Ishikawa (cell line): ENCODE measurements around the gene COX10.

Source experiments
- CEBPB ChIP-seq: IDR thresholded peaks from 2 replicates; pipeline ENCODE4 v1.6.1; 2012
- CREB1 ChIP-seq: IDR thresholded peaks from 2 replicates; pipeline ENCODE4 v1.6.1; 2012; ENCODE audit warnings: low read depth
- EGR1 ChIP-seq: IDR thresholded peaks from 2 replicates; pipeline ENCODE4 v1.6.1; 2012
- EP300 ChIP-seq: IDR thresholded peaks from 2 replicates; pipeline ENCODE4 v1.6.1; 2012; ENCODE audit warnings: borderline replicate concordance
- FOXM1 ChIP-seq: IDR thresholded peaks from 2 replicates; pipeline ENCODE4 v1.6.1; 2012; ENCODE audit warnings: low read depth, borderline replicate concordance
- MAX ChIP-seq: IDR thresholded peaks from 2 replicates; pipeline ENCODE4 v1.6.1; 2012
- NFIC ChIP-seq: IDR thresholded peaks from 2 replicates; pipeline ENCODE4 v1.6.1; 2012
- RAD21 ChIP-seq: IDR thresholded peaks from 2 replicates; pipeline ENCODE4 v1.6.1; 2012; ENCODE audit warnings: low read depth
- REST ChIP-seq: IDR thresholded peaks from 2 replicates; pipeline ENCODE4 v1.6.1; 2012; ENCODE audit warnings: low read depth, mild to moderate bottlenecking
- TAF1 ChIP-seq: IDR thresholded peaks from 2 replicates; pipeline ENCODE4 v1.6.1; 2012; ENCODE audit warnings: low read depth, mild to moderate bottlenecking
- TCF12 ChIP-seq: IDR thresholded peaks from 2 replicates; pipeline ENCODE4 v1.6.1; 2012; ENCODE audit warnings: low read depth
- TEAD4 ChIP-seq: IDR thresholded peaks from 2 replicates; pipeline ENCODE4 v1.6.1; 2012
- USF1 ChIP-seq: IDR thresholded peaks from 2 replicates; pipeline ENCODE4 v1.6.1; 2012
- YY1 ChIP-seq: IDR thresholded peaks from 2 replicates; pipeline ENCODE4 v1.6.1; 2012; ENCODE audit warnings: low read depth
- ZBTB7A ChIP-seq: IDR thresholded peaks from 2 replicates; pipeline ENCODE4 v1.6.1; 2012; ENCODE audit warnings: low read depth

Gene COX10

GRCh38 chr17:14046978-14047377 is 22.3 kb upstream of the COX10 start:
- TF ChIP-seq YY1 (no peak), USF1 (no peak), TAF1 (no peak), RAD21 (no peak), REST (no peak), ZBTB7A (no peak), TCF12 (no peak), CREB1 (no peak), TEAD4 (no peak), FOXM1 (no peak), NFIC (no peak), EGR1 (no peak), MAX (no peak), EP300 (no peak), CEBPB (no peak)

GRCh38 chr17:14047591-14047990 is 21.7 kb upstream of the COX10 start:
- TF ChIP-seq USF1 = no peak
- no peak for TF ChIP-seq CREB1
- no peak for TF ChIP-seq TEAD4
- TF ChIP-seq TAF1 = no peak
- TF ChIP-seq EP300 = no peak
- no peak for TF ChIP-seq RAD21
- no peak for TF ChIP-seq CEBPB
- TF ChIP-seq NFIC = no peak
- no peak for TF ChIP-seq MAX
- TF ChIP-seq REST = no peak
- no peak for TF ChIP-seq ZBTB7A
- TF ChIP-seq TCF12 = no peak
- no peak for TF ChIP-seq YY1
- TF ChIP-seq EGR1 = no peak
- TF ChIP-seq FOXM1 = no peak

GRCh38 chr17:14048169-14048568 is 21.1 kb upstream of the COX10 start:
- TF ChIP-seq CEBPB (no peak), EP300 (no peak), MAX (no peak), ZBTB7A (no peak), YY1 (no peak), USF1 (no peak), CREB1 (no peak), EGR1 (no peak), RAD21 (no peak), FOXM1 (no peak), NFIC (no peak)

GRCh38 chr17:14050616-14051015 is 18.7 kb upstream of the COX10 start:
- TF ChIP-seq USF1 = no peak
- TF ChIP-seq EP300 = no peak
- no peak for TF ChIP-seq REST
- no peak for TF ChIP-seq CEBPB
- TF ChIP-seq MAX = no peak
- no peak for TF ChIP-seq TCF12
- no peak for TF ChIP-seq FOXM1
- no peak for TF ChIP-seq CREB1
- no peak for TF ChIP-seq ZBTB7A
